KG1 (cell line): ENCODE data around the gene PTPN9.
A peak's percentile ranks its signal among the peaks of the same experiment; 100 is the strongest.
"Not testable (repeated sequence)": the region's sequence is repeated elsewhere in the genome, so short reads cannot be mapped to it uniquely, and the experiment has no call there.

ENCODE experiments used
- DNase-seq: peaks from one replicate; lab custom pipeline; 2025; lab: John Stamatoyannopoulos, UW

PTPN9 gene

GRCh38 chr15:75530169-75530568 lies 48.9 kb downstream of the PTPN9 start:
- no peak for DNase-seq

GRCh38 chr15:75525756-75526155 lies 53.4 kb downstream of the PTPN9 start:
- not testable (repeated sequence) for DNase-seq

- no peak for DNase-seq
These were observed 56.1 kb downstream of the PTPN9 start for GRCh38 chr15:75523011-75523410.

GRCh38 chr15:75517233-75517632 lies 61.9 kb downstream of the PTPN9 start:
- DNase-seq: no peak

GRCh38 chr15:75508840-75509532 lies 70.1 kb downstream of the PTPN9 start:
- no peak for DNase-seq

GRCh38 chr15:75502360-75502759 lies 76.8 kb downstream of the PTPN9 start:
- DNase-seq: no peak

- DNase-seq: no peak
These were observed 85.4 kb downstream of the PTPN9 start for GRCh38 chr15:75493732-75494131.

- no peak for DNase-seq
These were observed 95.2 kb downstream of the PTPN9 start for GRCh38 chr15:75483961-75484360.

- not testable (repeated sequence) for DNase-seq
These were observed 95.6 kb downstream of the PTPN9 start for GRCh38 chr15:75483556-75483955.

- no peak for DNase-seq
These were observed 96.0 kb downstream of the PTPN9 start for GRCh38 chr15:75483106-75483505.

GRCh38 chr15:75480463-75480862 lies 98.7 kb downstream of the PTPN9 start:
- not testable (repeated sequence) for DNase-seq

- no peak for DNase-seq
These were observed 99.4 kb downstream of the PTPN9 start for GRCh38 chr15:75479670-75480069.

- not testable (repeated sequence) for DNase-seq
These were observed 102.0 kb downstream of the PTPN9 start for GRCh38 chr15:75477094-75477493.

GRCh38 chr15:75468913-75469598 lies 110.1 kb downstream of the PTPN9 start:
- DNase-seq: no peak

- no peak for DNase-seq
These were observed 118.5 kb downstream of the PTPN9 start for GRCh38 chr15:75460646-75461045.

GRCh38 chr15:75459581-75459980 lies 119.5 kb downstream of the PTPN9 start:
- DNase-seq: no peak

GRCh38 chr15:75456710-75457109 lies 122.4 kb downstream of the PTPN9 start:
- DNase-seq: no peak

- no peak for DNase-seq
These were observed 123.1 kb downstream of the PTPN9 start for GRCh38 chr15:75455982-75456531.

GRCh38 chr15:75455424-75455981 lies 123.6 kb downstream of the PTPN9 start:
- peak; percentile 85 for DNase-seq

- DNase-seq: no peak
These were observed 124.4 kb downstream of the PTPN9 start for GRCh38 chr15:75454471-75455378.

- DNase-seq: peak; percentile 96
These were observed 125.2 kb downstream of the PTPN9 start for GRCh38 chr15:75453703-75454470.
